GM12878 (cell line): ENCODE measurements around the gene RIIAD1. TPM values are rescaled to one million over a fixed set of nuclear protein-coding genes. Genes with fewer than 3 reads are reported as not detected.

Experiments used
- ATAC-seq: fragments of 200-7000 bp; cut with Tn5 transposase; 3 replicates; pipeline ENCODE4 v1.9.1; 2020; ENCODE audit warnings: mild to moderate bottlenecking, moderate library complexity
- BruUV-seq: library from RNA; stranded (reverse); fragments of 400-500 nt; replicated peaks from 2 replicates; lab custom pipeline; 2021; lab: Mats Ljungman, UMichigan
- CTCF ChIA-PET: fragments of 300-600 bp; sonication (Branson Sonifier 250); formaldehyde crosslinking; extraction: SDS; loops from one replicate; lab custom pipeline; 2021; ENCODE audit warnings: inconsistent platforms; lab: Yijun Ruan, JAX
- POLR2A ChIA-PET: fragments of 350-600 bp; formaldehyde crosslinking; extraction: SDS; loops from one replicate; lab custom pipeline; 2021; ENCODE audit warnings: inconsistent platforms; lab: Charles Lee
- RAD21 ChIA-PET: fragments of 300-600 bp; sonication (Branson Sonifier 250); formaldehyde crosslinking; loops from one replicate; lab custom pipeline; 2023; ENCODE audit warnings: antibody characterized with exemption; ENCODE audit not compliant: unreplicated experiment; lab: Charles Lee
- SMC1A ChIA-PET: fragments of 300-600 bp; sonication (Branson Sonifier 250); formaldehyde crosslinking; loops from one replicate; lab custom pipeline; 2023; ENCODE audit not compliant: unreplicated experiment, uncharacterized antibody; lab: Charles Lee
- DNase-seq: peaks from one replicate; pipeline ENCODE4 v3.0.0-alpha.2; 2011; ENCODE audit warnings: low read depth, low spot score
- FAIRE-seq: peaks from 3 replicates; lab custom pipeline; 2011; peaks lifted over from hg19 to GRCh38; lab: Jason Lieb, UNC
- H2AFZ ChIP-seq: 2 replicates; pipeline ENCODE4 v1.6.0; 2011; ENCODE audit warnings: low read depth, low read length, control low read depth; ENCODE audit not compliant: control insufficient read depth
- H3K27ac ChIP-seq: 2 replicates; pipeline ENCODE4 v1.5.1; 2011; ENCODE audit warnings: control low read depth; ENCODE audit not compliant: control insufficient read depth, insufficient read depth
- H3K27me3 ChIP-seq, 2 experiments: replicated peaks in 1 of 2; 2 replicates each; pipeline versions ENCODE4 v1.6.0 to v1.6.1; 2011; ENCODE audit warnings: low read length in 1 of 2; ENCODE audit not compliant: control insufficient read depth in 2 of 2, insufficient read depth in 2 of 2
- H3K36me3 ChIP-seq, 2 experiments: 2 replicates each; pipeline ENCODE4 v1.5.1; 2011; ENCODE audit warnings: low read length in 1 of 2; ENCODE audit not compliant: control insufficient read depth in 2 of 2, insufficient read depth in 2 of 2
- H3K4me1 ChIP-seq: 2 replicates; pipeline ENCODE4 v1.6.1; 2011; ENCODE audit warnings: mild to moderate bottlenecking, low read length, moderate library complexity, mixed read lengths; ENCODE audit not compliant: control insufficient read depth, insufficient read depth
- H3K4me2 ChIP-seq: 2 replicates; pipeline ENCODE4 v1.6.0; 2011; ENCODE audit warnings: control low read depth; ENCODE audit not compliant: control insufficient read depth, insufficient read depth
- H3K4me3 ChIP-seq: fragments of 200-600 bp; sonication (generic); 2 replicates; pipeline ENCODE4 v1.5.1; 2016
- H3K79me2 ChIP-seq: 2 replicates; pipeline ENCODE4 v1.6.0; 2011; ENCODE audit warnings: low read length; ENCODE audit not compliant: control insufficient read depth, insufficient read depth
- H3K9ac ChIP-seq: 2 replicates; pipeline ENCODE4 v1.8.0; 2011; ENCODE audit warnings: low read length, control low read depth, mixed read lengths; ENCODE audit not compliant: control insufficient read depth, insufficient read depth
- H3K9me3 ChIP-seq: replicated peaks from 3 replicates; pipeline ENCODE4 v1.5.1; 2011; ENCODE audit warnings: mild to moderate bottlenecking, low read length; ENCODE audit not compliant: control insufficient read depth, insufficient read depth
- H4K20me1 ChIP-seq: 2 replicates; pipeline ENCODE4 v1.6.0; 2011; ENCODE audit not compliant: control insufficient read depth, insufficient read depth
- BHLHE40 ChIP-seq, 2 experiments: fragments of 450-650 bp in 1 of 2; IDR thresholded peaks; 2 replicates each; pipeline ENCODE4 v1.6.1; 2011 to 2017; ENCODE audit warnings: low read depth in 2 of 2, borderline replicate concordance in 1 of 2, improper control_type of control experiment in 1 of 2, low read length in 1 of 2, mild to moderate bottlenecking in 1 of 2
- DPF2 ChIP-seq: fragments of 450-650 bp; IDR thresholded peaks from 2 replicates; pipeline ENCODE4 v1.6.1; 2017; ENCODE audit warnings: mild to moderate bottlenecking
- FOXK2 ChIP-seq: fragments of 450-650 bp; IDR thresholded peaks from 2 replicates; pipeline ENCODE4 v1.6.1; 2017; ENCODE audit warnings: mild to moderate bottlenecking, moderate library complexity
- HDGF ChIP-seq: fragments of 450-650 bp; IDR thresholded peaks from 2 replicates; pipeline ENCODE4 v1.6.1; 2016; ENCODE audit warnings: antibody characterized with exemption
- IKZF2 ChIP-seq, 2 experiments: fragments of 450-650 bp; IDR thresholded peaks; 2 replicates each; pipeline ENCODE4 v1.6.1; 2017; ENCODE audit warnings: mild to moderate bottlenecking in 2 of 2, moderate library complexity in 2 of 2
- JUND ChIP-seq: IDR thresholded peaks from 2 replicates; pipeline ENCODE4 v1.6.1; 2012; ENCODE audit warnings: low read depth, mild to moderate bottlenecking, low read length, improper control_type of control experiment, moderate library complexity
- KAT2A ChIP-seq: conservative IDR thresholded peaks from 2 replicates; pipeline ENCODE4 v1.6.1; 2011; ENCODE audit warnings: low read depth, low read length; ENCODE audit not compliant: control insufficient read depth
- MYC ChIP-seq: IDR thresholded peaks from 2 replicates; pipeline ENCODE4 v1.6.1; 2011; ENCODE audit warnings: mild to moderate bottlenecking, low read length, moderate library complexity, inconsistent platforms; ENCODE audit not compliant: insufficient read depth, insufficient replicate concordance, insufficient read length, severe bottlenecking
- NFYA ChIP-seq: IDR thresholded peaks from 2 replicates; pipeline ENCODE4 v1.6.1; 2011; ENCODE audit warnings: low read depth, mild to moderate bottlenecking, low read length, improper control_type of control experiment, borderline replicate concordance
- POLR2AphosphoS2 ChIP-seq: IDR thresholded peaks from 2 replicates; pipeline ENCODE4 v1.6.1; 2011; ENCODE audit warnings: low read depth, mild to moderate bottlenecking, low read length, improper control_type of control experiment, moderate library complexity
- WRNIP1 ChIP-seq: IDR thresholded peaks from 2 replicates; pipeline ENCODE4 v1.6.1; 2011; ENCODE audit warnings: low read depth, low read length, improper control_type of control experiment, borderline replicate concordance
- ZBTB11 ChIP-seq: fragments of 450-650 bp; formaldehyde crosslinking; IDR thresholded peaks from 2 replicates; pipeline ENCODE4 v1.5.0; 2022; ENCODE audit warnings: mild to moderate bottlenecking, missing genetic modification characterization
- ZNF217 ChIP-seq: fragments of 450-650 bp; IDR thresholded peaks from 2 replicates; pipeline ENCODE4 v1.6.1; 2017; ENCODE audit warnings: antibody characterized with exemption, mild to moderate bottlenecking
- ZNF384 ChIP-seq: IDR thresholded peaks from 2 replicates; pipeline ENCODE4 v1.6.1; 2012; ENCODE audit warnings: low read depth, mild to moderate bottlenecking, low read length, improper control_type of control experiment, borderline replicate concordance
- ZNF622 ChIP-seq: fragments of 450-650 bp; IDR thresholded peaks from 2 replicates; pipeline ENCODE4 v1.6.1; 2017; ENCODE audit warnings: mild to moderate bottlenecking, inconsistent platforms
- WGBS: methylation state at CpG from one replicate; pipeline ENCODE4 v1.1.6; 2016; ENCODE audit warnings: low lambda C conversion rate; ENCODE audit not compliant: insufficient replicate concordance, insufficient coverage; ENCODE audit errors: missing lambda C conversion rate; 5-methylcytosine and 5-hydroxymethylcytosine counted together
- in situ Hi-C: fragments of 300-500 bp; cut with MboI; formaldehyde crosslinking; loops from 9 replicates; pipeline ENCODE4 v1.14.3; 2018; ENCODE audit warnings: mixed read lengths
- intact Hi-C: fragments of 100-400 bp; cut with micrococcal nuclease; formaldehyde crosslinking; loops from one replicate; pipeline ENCODE4 v1.14.2; 2022; ENCODE audit not compliant: unreplicated experiment
- polyA plus RNA-seq, 11 experiments: library from polyadenylated mRNA; depleted of rRNA in 4 of 11; unstranded in 6 of 11; stranded (reverse) in 5 of 11; fragments of >200 nt; fragmentation: Nextera tagmentation in 4 of 11; fragmentation: Illumina TruSeq in 1 of 11; extraction: Ambion mirVana in 4 of 11; extraction: Trizol in 1 of 11; gene quantifications; 1 replicate in 1 of 11; 2 replicates in 10 of 11; pipeline versions ENCODE4 v1.2.1 to v1.2.3, GENCODE V29; 2011 to 2016; ENCODE audit warnings: inconsistent platforms in 2 of 11, missing spikeins in 2 of 11, low read depth in 1 of 11
- total RNA-seq, 4 experiments: library from RNA; depleted of rRNA in 3 of 4; stranded (reverse); fragments of >200 nt in 3 of 4; fragmentation: Illumina TruSeq in 1 of 4; extraction: Trizol in 1 of 4; gene quantifications; 2 replicates each; pipeline versions ENCODE4 v1.2.1 to v1.2.3, GENCODE V29; 2013 to 2021
- TF ChIP-seq, protein P1 (sequence below): IDR thresholded peaks from 2 replicates; pipeline ENCODE4 v1.6.1; 2012; ENCODE audit warnings: mild to moderate bottlenecking, low read depth, low read length

The RIIAD1 gene
- total and polyA plus RNA-seq, 10 of the 15 experiments (the other 5 are each of a cell fraction or from before 2014, with no cell fraction given) = not detected

DNA sequence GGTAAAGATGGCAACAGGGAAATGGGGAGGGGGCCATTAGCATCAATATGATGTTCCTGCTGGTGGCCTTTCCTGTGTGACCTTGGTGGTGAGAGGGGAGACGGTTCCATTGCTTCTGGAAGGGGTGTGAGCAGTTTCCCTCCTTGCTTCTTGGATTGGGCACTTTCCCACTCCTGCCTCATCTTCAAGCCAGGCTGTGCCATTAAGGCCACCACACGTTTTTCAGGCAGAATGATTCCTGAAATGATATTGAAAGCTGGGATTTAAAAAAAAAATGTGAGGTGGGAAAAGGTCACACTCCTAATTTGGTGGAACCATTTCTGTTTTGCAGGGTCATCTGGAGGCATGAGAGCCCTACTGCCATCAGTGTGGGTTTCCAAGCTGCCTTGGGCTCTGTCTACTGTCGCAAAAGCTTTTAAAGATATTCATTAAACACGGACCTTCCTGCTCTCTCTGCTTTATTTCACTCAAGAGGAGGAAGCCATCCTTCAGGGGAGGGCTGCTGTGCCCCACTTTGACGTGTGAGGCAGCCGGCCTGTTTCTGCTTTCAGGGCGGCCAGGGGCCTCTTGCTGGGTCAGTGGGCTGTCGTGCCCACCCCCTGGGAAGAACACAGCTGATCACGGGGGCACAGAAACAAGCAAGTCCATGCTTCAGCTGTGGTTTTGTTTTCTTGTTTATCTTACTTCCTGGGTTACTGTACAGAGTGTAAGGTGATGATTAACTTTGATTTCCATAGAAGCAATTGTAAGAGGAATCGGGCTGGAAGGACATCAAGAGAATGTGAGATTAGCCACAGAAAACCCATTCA, 8.0 kb downstream of the RIIAD1 start (continued):
- TF ChIP-seq MYC = no peak
- TF ChIP-seq, protein P1, sequence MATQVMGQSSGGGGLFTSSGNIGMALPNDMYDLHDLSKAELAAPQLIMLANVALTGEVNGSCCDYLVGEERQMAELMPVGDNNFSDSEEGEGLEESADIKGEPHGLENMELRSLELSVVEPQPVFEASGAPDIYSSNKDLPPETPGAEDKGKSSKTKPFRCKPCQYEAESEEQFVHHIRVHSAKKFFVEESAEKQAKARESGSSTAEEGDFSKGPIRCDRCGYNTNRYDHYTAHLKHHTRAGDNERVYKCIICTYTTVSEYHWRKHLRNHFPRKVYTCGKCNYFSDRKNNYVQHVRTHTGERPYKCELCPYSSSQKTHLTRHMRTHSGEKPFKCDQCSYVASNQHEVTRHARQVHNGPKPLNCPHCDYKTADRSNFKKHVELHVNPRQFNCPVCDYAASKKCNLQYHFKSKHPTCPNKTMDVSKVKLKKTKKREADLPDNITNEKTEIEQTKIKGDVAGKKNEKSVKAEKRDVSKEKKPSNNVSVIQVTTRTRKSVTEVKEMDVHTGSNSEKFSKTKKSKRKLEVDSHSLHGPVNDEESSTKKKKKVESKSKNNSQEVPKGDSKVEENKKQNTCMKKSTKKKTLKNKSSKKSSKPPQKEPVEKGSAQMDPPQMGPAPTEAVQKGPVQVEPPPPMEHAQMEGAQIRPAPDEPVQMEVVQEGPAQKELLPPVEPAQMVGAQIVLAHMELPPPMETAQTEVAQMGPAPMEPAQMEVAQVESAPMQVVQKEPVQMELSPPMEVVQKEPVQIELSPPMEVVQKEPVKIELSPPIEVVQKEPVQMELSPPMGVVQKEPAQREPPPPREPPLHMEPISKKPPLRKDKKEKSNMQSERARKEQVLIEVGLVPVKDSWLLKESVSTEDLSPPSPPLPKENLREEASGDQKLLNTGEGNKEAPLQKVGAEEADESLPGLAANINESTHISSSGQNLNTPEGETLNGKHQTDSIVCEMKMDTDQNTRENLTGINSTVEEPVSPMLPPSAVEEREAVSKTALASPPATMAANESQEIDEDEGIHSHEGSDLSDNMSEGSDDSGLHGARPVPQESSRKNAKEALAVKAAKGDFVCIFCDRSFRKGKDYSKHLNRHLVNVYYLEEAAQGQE = no peak
- TF ChIP-seq ZNF217 = no peak

DNA sequence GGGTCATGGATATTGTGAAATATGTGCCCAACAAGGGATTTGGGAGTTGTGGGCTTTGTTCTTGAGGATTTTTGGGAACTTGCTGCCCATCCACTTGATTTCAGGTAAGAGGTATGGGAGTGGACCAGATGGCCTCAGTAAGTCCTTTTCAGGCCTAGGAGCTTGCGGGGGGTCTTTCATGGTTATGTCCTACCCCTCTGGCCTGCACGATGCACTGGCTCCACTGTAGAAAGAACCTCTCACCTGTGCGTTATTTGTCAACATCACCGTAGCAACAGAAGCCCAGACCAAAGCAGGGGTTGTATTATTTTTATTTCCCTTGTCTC, 8.6 kb downstream of the RIIAD1 start:
- Histone ChIP-seq H3K4me3 (no peak overlapping the region), H3K79me2 (no peaks in the 10 kb centered on the region), H3K4me2 (no peak overlapping the region), H3K4me1 (no peaks in the 10 kb centered on the region), H3K36me3 (no peaks in the 10 kb centered on the region), H3K27ac (no peak overlapping the region), H3K27me3 (no peaks in the 10 kb centered on the region), H3K9me3 (no peaks in the 10 kb centered on the region), H4K20me1 (no peaks in the 10 kb centered on the region), H2AFZ (no peak overlapping the region), H3K9ac (no peak overlapping the region)
- DNase-seq (no peak), ATAC-seq (no peak), FAIRE-seq (no peak)
- RAD21 ChIA-PET = no interaction called here
- BruUV-seq = no TSS peak
- SMC1A ChIA-PET = interaction anchor here (2.0 kb wide), 1 partner anchor 136 kb away, joined by 7 read pairs; no protein-coding TSS in a partner anchor
- 26% methylated on average over 4 of the region's 4 CpGs for WGBS
- intact Hi-C loops = no loop called here
- CTCF ChIA-PET = interaction anchor here (1.9 kb wide), 1 partner anchor 136 kb away, joined by 5 read pairs; no protein-coding TSS in a partner anchor
- in situ Hi-C loops = loop anchor here (5.0 kb wide), 1 partner anchor 133 kb away; no protein-coding TSS in a partner anchor
- POLR2A ChIA-PET = no interaction called here
- TF ChIP-seq FOXK2 (no peak), ZBTB11 (no peak), JUND (no peak), HDGF (no peak), IKZF2 (IDR thresholded peaks at IDR 0.05) (no peak), ZNF384 (no peak), WRNIP1 (no peak), BHLHE40 (IDR thresholded peaks at IDR 0.05; ENCODE audit: borderline replicate concordance in 1 of 2, low read depth in 2 of 2, low read length in 1 of 2) (no peak), DPF2 (no peak), KAT2A (no peak), ZNF622 (no peak), NFYA (no peak), POLR2AphosphoS2 (no peak)
